GM12878 (cell line): ENCODE measurements around the gene CD84. TPM values are rescaled to one million over a fixed set of nuclear protein-coding genes. Genes with fewer than 3 reads are reported as not detected.

Source experiments
- ASH2L ChIP-seq: fragments of 300-600, 200-600 bp; sonication (generic); IDR thresholded peaks from 2 replicates; pipeline ENCODE4 v1.6.1; 2017; ENCODE audit warnings: low read depth, mild to moderate bottlenecking, borderline replicate concordance
- BACH1 ChIP-seq: fragments of 450-650 bp; IDR thresholded peaks from 2 replicates; pipeline ENCODE4 v1.6.1; 2017; ENCODE audit warnings: mild to moderate bottlenecking, borderline replicate concordance
- BMI1 ChIP-seq: fragments of 450-650 bp; IDR thresholded peaks from 2 replicates; pipeline ENCODE4 v1.6.1; 2016; ENCODE audit warnings: mild to moderate bottlenecking, moderate library complexity, borderline replicate concordance
- CUX1 ChIP-seq: IDR thresholded peaks from 2 replicates; pipeline ENCODE4 v1.6.1; 2012; ENCODE audit warnings: improper control_type of control experiment, low read depth, low read length; ENCODE audit not compliant: insufficient replicate concordance
- ESRRA ChIP-seq: IDR thresholded peaks from 2 replicates; pipeline ENCODE4 v1.6.1; 2012; ENCODE audit warnings: mild to moderate bottlenecking, low read length, improper control_type of control experiment
- FOXK2 ChIP-seq: fragments of 450-650 bp; IDR thresholded peaks from 2 replicates; pipeline ENCODE4 v1.6.1; 2017; ENCODE audit warnings: mild to moderate bottlenecking, moderate library complexity
- KLF5 ChIP-seq: fragments of 450-650 bp; IDR thresholded peaks from 2 replicates; pipeline ENCODE4 v1.6.1; 2014; ENCODE audit warnings: mild to moderate bottlenecking; ENCODE audit not compliant: partially characterized antibody
- MEF2A ChIP-seq: IDR thresholded peaks from 2 replicates; pipeline ENCODE4 v1.6.1; 2011; ENCODE audit warnings: low read depth, mild to moderate bottlenecking, low read length, moderate library complexity; ENCODE audit not compliant: insufficient read depth
- MEF2B ChIP-seq: fragments of 450-650 bp; IDR thresholded peaks from 2 replicates; pipeline ENCODE4 v1.6.1; 2018; ENCODE audit warnings: mild to moderate bottlenecking, moderate library complexity; ENCODE audit not compliant: partially characterized antibody, poor library complexity, severe bottlenecking
- MTA2 ChIP-seq: fragments of 450-650 bp; IDR thresholded peaks from 2 replicates; pipeline ENCODE4 v1.6.1; 2016; ENCODE audit warnings: low read depth, mild to moderate bottlenecking, moderate library complexity
- POU2F2 ChIP-seq: IDR thresholded peaks from 3 replicates; pipeline ENCODE4 v1.6.1; 2011; ENCODE audit warnings: low read depth, mild to moderate bottlenecking, low read length, borderline replicate concordance
- PRDM15 ChIP-seq: fragments of 450-650 bp; formaldehyde crosslinking; IDR thresholded peaks from 2 replicates; pipeline ENCODE4 v1.4.0; 2020; ENCODE audit warnings: mild to moderate bottlenecking, moderate library complexity
- SMARCA5 ChIP-seq: fragments of 450-650 bp; IDR thresholded peaks from 2 replicates; pipeline ENCODE4 v1.6.1; 2017; ENCODE audit warnings: mild to moderate bottlenecking
- TCF12 ChIP-seq: IDR thresholded peaks from 2 replicates; pipeline ENCODE4 v1.6.1; 2011; ENCODE audit warnings: low read depth, mild to moderate bottlenecking, low read length
- ZNF622 ChIP-seq: fragments of 450-650 bp; IDR thresholded peaks from 2 replicates; pipeline ENCODE4 v1.6.1; 2017; ENCODE audit warnings: mild to moderate bottlenecking, inconsistent platforms
- polyA plus RNA-seq, 11 experiments: library from polyadenylated mRNA; depleted of rRNA in 4 of 11; unstranded in 6 of 11; stranded (reverse) in 5 of 11; fragments of >200 nt; fragmentation: Nextera tagmentation in 4 of 11; fragmentation: Illumina TruSeq in 1 of 11; extraction: Ambion mirVana in 4 of 11; extraction: Trizol in 1 of 11; gene quantifications; 1 replicate in 1 of 11; 2 replicates in 10 of 11; pipeline versions ENCODE4 v1.2.1 to v1.2.3, GENCODE V29; 2011 to 2016; ENCODE audit warnings: inconsistent platforms in 2 of 11, missing spikeins in 2 of 11, low read depth in 1 of 11
- total RNA-seq, 4 experiments: library from RNA; depleted of rRNA in 3 of 4; stranded (reverse); fragments of >200 nt in 3 of 4; fragmentation: Illumina TruSeq in 1 of 4; extraction: Trizol in 1 of 4; gene quantifications; 2 replicates each; pipeline versions ENCODE4 v1.2.1 to v1.2.3, GENCODE V29; 2013 to 2021
- TF ChIP-seq, protein P1 (sequence below): fragments of 450-650 bp; IDR thresholded peaks from 2 replicates; pipeline ENCODE4 v1.6.1; 2017; ENCODE audit warnings: low read depth, mild to moderate bottlenecking, moderate library complexity
- TF ChIP-seq, protein P2 (sequence below): fragments of 450-650 bp; IDR thresholded peaks from 2 replicates; pipeline ENCODE4 v1.6.1; 2017; ENCODE audit warnings: antibody characterized with exemption, mild to moderate bottlenecking, moderate library complexity

The CD84 gene
- total and polyA plus RNA-seq, 10 of the 15 experiments (the other 5 are each of a cell fraction or from before 2014, with no cell fraction given) = 3.4 to 20.3 (median 11.7) TPM

GRCh38 chr1:160575112-160575664 is 4.1 kb downstream of the CD84 start (continued):
- TF ChIP-seq CUX1 (no peak), ESRRA (no peak), ZNF622 (no peak), POU2F2 (no peak), MEF2A (0 out of 2 replicates have a peak, but pooled peaks have one; percentile 7), PRDM15 (CRISPR knock-in tag) (peak; percentile 9; the same call in 1 of the 2 replicates), ASH2L (no peak), TCF12 (no peak), SMARCA5 (no peak), BMI1 (0 out of 2 replicates have a peak, but pooled peaks have one; percentile 47), BACH1 (no peak), MTA2 (peak; percentile 58; the same call in 1 of the 2 replicates), FOXK2 (no peak), KLF5 (no peak), MEF2B (peak; percentile 83)
- TF ChIP-seq, protein P1, sequence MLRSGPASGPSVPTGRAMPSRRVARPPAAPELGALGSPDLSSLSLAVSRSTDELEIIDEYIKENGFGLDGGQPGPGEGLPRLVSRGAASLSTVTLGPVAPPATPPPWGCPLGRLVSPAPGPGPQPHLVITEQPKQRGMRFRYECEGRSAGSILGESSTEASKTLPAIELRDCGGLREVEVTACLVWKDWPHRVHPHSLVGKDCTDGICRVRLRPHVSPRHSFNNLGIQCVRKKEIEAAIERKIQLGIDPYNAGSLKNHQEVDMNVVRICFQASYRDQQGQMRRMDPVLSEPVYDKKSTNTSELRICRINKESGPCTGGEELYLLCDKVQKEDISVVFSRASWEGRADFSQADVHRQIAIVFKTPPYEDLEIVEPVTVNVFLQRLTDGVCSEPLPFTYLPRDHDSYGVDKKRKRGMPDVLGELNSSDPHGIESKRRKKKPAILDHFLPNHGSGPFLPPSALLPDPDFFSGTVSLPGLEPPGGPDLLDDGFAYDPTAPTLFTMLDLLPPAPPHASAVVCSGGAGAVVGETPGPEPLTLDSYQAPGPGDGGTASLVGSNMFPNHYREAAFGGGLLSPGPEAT = no peak; the same call in 1 of the 2 replicates
- TF ChIP-seq, protein P2, sequence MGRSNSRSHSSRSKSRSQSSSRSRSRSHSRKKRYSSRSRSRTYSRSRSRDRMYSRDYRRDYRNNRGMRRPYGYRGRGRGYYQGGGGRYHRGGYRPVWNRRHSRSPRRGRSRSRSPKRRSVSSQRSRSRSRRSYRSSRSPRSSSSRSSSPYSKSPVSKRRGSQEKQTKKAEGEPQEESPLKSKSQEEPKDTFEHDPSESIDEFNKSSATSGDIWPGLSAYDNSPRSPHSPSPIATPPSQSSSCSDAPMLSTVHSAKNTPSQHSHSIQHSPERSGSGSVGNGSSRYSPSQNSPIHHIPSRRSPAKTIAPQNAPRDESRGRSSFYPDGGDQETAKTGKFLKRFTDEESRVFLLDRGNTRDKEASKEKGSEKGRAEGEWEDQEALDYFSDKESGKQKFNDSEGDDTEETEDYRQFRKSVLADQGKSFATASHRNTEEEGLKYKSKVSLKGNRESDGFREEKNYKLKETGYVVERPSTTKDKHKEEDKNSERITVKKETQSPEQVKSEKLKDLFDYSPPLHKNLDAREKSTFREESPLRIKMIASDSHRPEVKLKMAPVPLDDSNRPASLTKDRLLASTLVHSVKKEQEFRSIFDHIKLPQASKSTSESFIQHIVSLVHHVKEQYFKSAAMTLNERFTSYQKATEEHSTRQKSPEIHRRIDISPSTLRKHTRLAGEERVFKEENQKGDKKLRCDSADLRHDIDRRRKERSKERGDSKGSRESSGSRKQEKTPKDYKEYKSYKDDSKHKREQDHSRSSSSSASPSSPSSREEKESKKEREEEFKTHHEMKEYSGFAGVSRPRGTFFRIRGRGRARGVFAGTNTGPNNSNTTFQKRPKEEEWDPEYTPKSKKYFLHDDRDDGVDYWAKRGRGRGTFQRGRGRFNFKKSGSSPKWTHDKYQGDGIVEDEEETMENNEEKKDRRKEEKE = no peak
